IMR-90 (cell line): ENCODE data around the gene CLIC4. TPM values are rescaled to one million over a fixed set of nuclear protein-coding genes. Genes with fewer than 3 reads are reported as not detected.

Experiments
- ATAC-seq: fragments of 200-7000 bp; cut with Tn5 transposase; 2 replicates; pipeline ENCODE4 v1.9.1; 2020; ENCODE audit warnings: low read depth, mild to moderate bottlenecking, moderate library complexity
- BruUV-seq: library from RNA; stranded (reverse); fragments of 400-500 nt; replicated peaks from 2 replicates; lab custom pipeline; 2021; lab: Mats Ljungman, UMichigan
- CTCF ChIA-PET: fragments of 300-600 bp; formaldehyde crosslinking; extraction: SDS; loops from one replicate; lab custom pipeline; 2021; ENCODE audit warnings: antibody characterized with exemption; lab: Yijun Ruan, JAX
- POLR2A ChIA-PET: fragments of 300-600 bp; sonication (Branson Sonifier 250); formaldehyde crosslinking; loops from one replicate; lab custom pipeline; 2022; ENCODE audit warnings: antibody characterized with exemption; ENCODE audit not compliant: unreplicated experiment; lab: Charles Lee
- DNase-seq: peaks from one replicate; pipeline ENCODE4 v3.0.0; 2013
- H2AFZ ChIP-seq: replicated peaks from 2 replicates; pipeline ENCODE3; 2013; ENCODE audit warnings: low read length, mild to moderate bottlenecking; ENCODE audit not compliant: poor library complexity
- H2AK5ac ChIP-seq: 2 replicates; pipeline ENCODE4 v1.6.1; 2013; ENCODE audit warnings: low read depth, low read length, inconsistent platforms
- H2AK9ac ChIP-seq: replicated peaks from 2 replicates; pipeline ENCODE3; 2013; ENCODE audit warnings: mild to moderate bottlenecking, low read depth, low read length, moderate library complexity; ENCODE audit not compliant: poor library complexity
- H2BK120ac ChIP-seq: 2 replicates; pipeline ENCODE4 v1.6.1; 2013; ENCODE audit warnings: low read depth, low read length, inconsistent platforms
- H2BK15ac ChIP-seq: 3 replicates; pipeline ENCODE4 v1.6.1; 2013; ENCODE audit warnings: low read depth, low read length, inconsistent platforms
- H2BK20ac ChIP-seq: 2 replicates; pipeline ENCODE4 v1.6.1; 2013; ENCODE audit warnings: low read depth, mild to moderate bottlenecking, inconsistent platforms, low read length, moderate library complexity
- H2BK5ac ChIP-seq: 2 replicates; pipeline ENCODE4 v1.6.1; 2013; ENCODE audit warnings: mild to moderate bottlenecking, low read depth, low read length, inconsistent platforms; ENCODE audit not compliant: poor library complexity, severe bottlenecking
- H3K14ac ChIP-seq: replicated peaks from 2 replicates; pipeline ENCODE4 v1.6.1; 2013; ENCODE audit warnings: low read depth, low read length, inconsistent platforms
- H3K18ac ChIP-seq: 2 replicates; pipeline ENCODE4 v1.6.1; 2013; ENCODE audit warnings: low read depth, low read length, control low read depth
- H3K23ac ChIP-seq: 2 replicates; pipeline ENCODE4 v1.6.1; 2013; ENCODE audit warnings: low read depth, low read length, inconsistent platforms
- H3K27ac ChIP-seq: 2 replicates; pipeline ENCODE4 v1.5.1; 2013; ENCODE audit warnings: mild to moderate bottlenecking, control low read depth, low read length; ENCODE audit not compliant: insufficient read depth
- H3K27me3 ChIP-seq: 2 replicates; pipeline ENCODE4 v1.6.1; 2013; ENCODE audit warnings: low read length; ENCODE audit not compliant: control insufficient read depth, insufficient read depth
- H3K36me3 ChIP-seq: 2 replicates; pipeline ENCODE4 v1.6.1; 2013; ENCODE audit warnings: low read length, mixed read lengths; ENCODE audit not compliant: control insufficient read depth, insufficient read depth
- H3K4ac ChIP-seq: 2 replicates; pipeline ENCODE4 v1.6.1; 2013; ENCODE audit warnings: low read depth, low read length, inconsistent platforms
- H3K4me1 ChIP-seq: 2 replicates; pipeline ENCODE4 v1.6.1; 2013; ENCODE audit warnings: low read length, mixed read lengths; ENCODE audit not compliant: control insufficient read depth, insufficient read depth
- H3K4me2 ChIP-seq: 2 replicates; pipeline ENCODE4 v1.6.1; 2013; ENCODE audit warnings: low read depth, mild to moderate bottlenecking, control low read depth, low read length, moderate library complexity
- H3K4me3 ChIP-seq: 2 replicates; pipeline ENCODE4 v1.5.1; 2013; ENCODE audit warnings: low read depth, mild to moderate bottlenecking, control low read depth, low read length, moderate library complexity; ENCODE audit not compliant: insufficient read depth
- H3K56ac ChIP-seq: 2 replicates; pipeline ENCODE4 v1.6.1; 2013; ENCODE audit warnings: low read length, inconsistent platforms; ENCODE audit not compliant: insufficient read depth; ENCODE audit errors: extremely low read depth
- H3K79me1 ChIP-seq, 2 experiments: 2 replicates each; pipeline ENCODE4 v1.6.1; 2013; ENCODE audit warnings: low read length in 2 of 2, inconsistent platforms in 1 of 2, low read depth in 1 of 2
- H3K9ac ChIP-seq: 2 replicates; pipeline ENCODE4 v1.6.1; 2013; ENCODE audit warnings: low read depth, low read length, control low read depth
- H3K9me1 ChIP-seq: 2 replicates; pipeline ENCODE4 v1.6.1; 2013; ENCODE audit warnings: low read length, inconsistent platforms; ENCODE audit not compliant: insufficient read depth
- H3K9me3 ChIP-seq: 2 replicates; pipeline ENCODE4 v1.6.1; 2013; ENCODE audit warnings: low read length; ENCODE audit not compliant: control insufficient read depth, insufficient read depth
- H4K20me1 ChIP-seq: 2 replicates; pipeline ENCODE4 v1.6.1; 2013; ENCODE audit warnings: low read length, inconsistent platforms; ENCODE audit not compliant: insufficient read depth
- H4K5ac ChIP-seq: 2 replicates; pipeline ENCODE4 v1.6.1; 2013; ENCODE audit warnings: mild to moderate bottlenecking, low read depth, low read length, control low read depth
- H4K8ac ChIP-seq, 2 experiments: 2 replicates each; pipeline ENCODE4 v1.6.1; 2013; ENCODE audit warnings: low read depth in 2 of 2, low read length in 2 of 2, control low read depth in 1 of 2, inconsistent platforms in 1 of 2
- H4K91ac ChIP-seq: 2 replicates; pipeline ENCODE4 v1.6.1; 2013; ENCODE audit warnings: low read depth, low read length, inconsistent platforms; ENCODE audit not compliant: insufficient read depth
- BHLHE40 ChIP-seq: fragments of 150-350 bp; IDR thresholded peaks from 2 replicates; pipeline ENCODE4 v1.6.1; 2016; ENCODE audit warnings: mild to moderate bottlenecking, low read depth, low read length
- CEBPB ChIP-seq: IDR thresholded peaks from 2 replicates; pipeline ENCODE4 v1.6.1; 2012; ENCODE audit warnings: low read depth, low read length, improper control_type of control experiment
- CHD1 ChIP-seq: IDR thresholded peaks from 2 replicates; pipeline ENCODE4 v1.6.1; 2012; ENCODE audit warnings: low read depth, low read length, improper control_type of control experiment
- CTCF ChIP-seq: conservative IDR thresholded peaks from 2 replicates; pipeline ENCODE4 v1.5.1; 2012; ENCODE audit warnings: mild to moderate bottlenecking, low read depth, low read length, improper control_type of control experiment
- ELK1 ChIP-seq: fragments of 150-350 bp; IDR thresholded peaks from 2 replicates; pipeline ENCODE4 v1.6.1; 2016; ENCODE audit warnings: low read depth, mild to moderate bottlenecking, low read length, moderate library complexity, borderline replicate concordance
- FOS ChIP-seq: fragments of 150-350 bp; IDR thresholded peaks from 2 replicates; pipeline ENCODE4 v1.6.1; 2016; ENCODE audit warnings: low read depth, low read length
- MAFK ChIP-seq: IDR thresholded peaks from 2 replicates; pipeline ENCODE4 v1.6.1; 2012; ENCODE audit warnings: low read depth, low read length, improper control_type of control experiment
- MAZ ChIP-seq: IDR thresholded peaks from 2 replicates; pipeline ENCODE4 v1.6.1; 2012; ENCODE audit warnings: low read depth, mild to moderate bottlenecking, low read length, improper control_type of control experiment, moderate library complexity, borderline replicate concordance
- MXI1 ChIP-seq: IDR thresholded peaks from 2 replicates; pipeline ENCODE4 v1.6.1; 2012; ENCODE audit warnings: low read depth, mild to moderate bottlenecking, low read length, moderate library complexity, borderline replicate concordance
- NFE2L2 ChIP-seq: fragments of 150-350 bp; IDR thresholded peaks from 2 replicates; pipeline ENCODE4 v1.6.1; 2016; ENCODE audit warnings: low read depth, mild to moderate bottlenecking, low read length
- POLR2A ChIP-seq: IDR thresholded peaks from 2 replicates; pipeline ENCODE4 v1.6.1; 2012; ENCODE audit warnings: mild to moderate bottlenecking, low read depth, low read length
- RAD21 ChIP-seq: IDR thresholded peaks from 2 replicates; pipeline ENCODE4 v1.6.1; 2012; ENCODE audit warnings: low read length, improper control_type of control experiment
- RCOR1 ChIP-seq: IDR thresholded peaks from 2 replicates; pipeline ENCODE4 v1.6.1; 2012; ENCODE audit warnings: mild to moderate bottlenecking, low read length, improper control_type of control experiment; ENCODE audit not compliant: insufficient replicate concordance
- RFX5 ChIP-seq: IDR thresholded peaks from 2 replicates; pipeline ENCODE4 v1.8.0; 2012; ENCODE audit warnings: low read depth, mild to moderate bottlenecking, low read length, moderate library complexity
- SMC3 ChIP-seq: fragments of 150-350 bp; IDR thresholded peaks from 2 replicates; pipeline ENCODE4 v1.6.1; 2016; ENCODE audit warnings: low read depth, mild to moderate bottlenecking, antibody characterized with exemption, low read length, moderate library complexity
- USF2 ChIP-seq: fragments of 150-350 bp; IDR thresholded peaks from 2 replicates; pipeline ENCODE4 v1.6.1; 2017; ENCODE audit warnings: mild to moderate bottlenecking, antibody characterized with exemption, low read length, low read depth
- WGBS, 2 experiments: methylation state at CpG; one replicate each; pipeline versions ENCODE4 v1.1.5 to v1.1.7; 2013; ENCODE audit warnings: missing lambda C conversion rate in 2 of 2; ENCODE audit not compliant: insufficient read length in 1 of 2; ENCODE audit errors: extremely low coverage in 2 of 2; 5-methylcytosine and 5-hydroxymethylcytosine counted together
- dilution Hi-C: fragments of 300-500 bp; cut with HindIII; formaldehyde crosslinking; loops from one replicate; pipeline ENCODE4 v1.14.3; 2018; ENCODE audit warnings: low sequenced_read_pairs; ENCODE audit not compliant: unreplicated experiment
- in situ Hi-C: fragments of 300-500 bp; cut with MboI; formaldehyde crosslinking; loops from 3 replicates; pipeline ENCODE4 v1.14.3; 2019; ENCODE audit warnings: low sequenced_read_pairs, inconsistent platforms, mixed read lengths
- intact Hi-C: fragments of 100-400 bp; cut with micrococcal nuclease; formaldehyde crosslinking; loops from 2 replicates; pipeline ENCODE4 v1.10.0; 2022
- polyA plus RNA-seq, 3 experiments: library from polyadenylated mRNA; depleted of rRNA; stranded (reverse); fragments of >200 nt; gene quantifications; 2 replicates each; pipeline ENCODE4 v1.2.3, GENCODE V29; 2012; ENCODE audit warnings: low replicate concordance in 1 of 3
- total RNA-seq: library from RNA; depleted of rRNA; stranded (reverse); fragments of >200 nt; gene quantifications from 2 replicates; pipeline ENCODE4 v1.2.3, GENCODE V29; 2012

CLIC4 gene
- total and polyA plus RNA-seq, 2 of the 4 experiments (the other 2 are of a cell fraction): 242 to 392 TPM

- peaks cover 67% of the 10 kb centered on the region for H4K20me1 ChIP-seq
- H2BK5ac ChIP-seq: no peak overlapping the region
- H3K27me3 ChIP-seq: no peaks in the 10 kb centered on the region
- WGBS, 2 experiments: no CpG with 5 or more reads among the region's 2 CpGs
- ChIA-PET CTCF (no interaction called here), POLR2A (no interaction called here)
- H2BK120ac ChIP-seq: no peak overlapping the region
- H4K5ac ChIP-seq: no peak overlapping the region
- no peak overlapping the region for H3K27ac ChIP-seq
- H3K4ac ChIP-seq: no peak overlapping the region
- no peak overlapping the region for H2AK5ac ChIP-seq
- no peak overlapping the region for H3K56ac ChIP-seq
- H3K18ac ChIP-seq: no peak overlapping the region
- no peaks in the 10 kb centered on the region for H3K9me3 ChIP-seq
- H3K4me3 ChIP-seq: no peak overlapping the region
- H3K36me3 ChIP-seq: peaks cover 8% of the 10 kb centered on the region
- H3K79me1 ChIP-seq: peaks cover 0 to 32% of the 10 kb centered on the region in 2 experiments; a peak in 2 of 4 replicates
- H3K23ac ChIP-seq: no peak overlapping the region
- no peak overlapping the region for H2AK9ac ChIP-seq
- no peak overlapping the region for H2AFZ ChIP-seq
- in situ Hi-C loops (no loop called here), intact Hi-C loops (no loop called here), dilution Hi-C loops (no loop called here)
- ATAC-seq: no peak
- no peak overlapping the region for H4K91ac ChIP-seq
- no peak overlapping the region for H2BK15ac ChIP-seq
- H3K4me1 ChIP-seq: peaks cover 10% of the 10 kb centered on the region
- H3K9me1 ChIP-seq: peaks cover 2% of the 10 kb centered on the region
- H4K8ac ChIP-seq: no peak overlapping the region
- no TSS peak for BruUV-seq
- no peak overlapping the region for H3K14ac ChIP-seq
- no peak overlapping the region for H3K4me2 ChIP-seq
- no peak overlapping the region for H2BK20ac ChIP-seq
- DNase-seq: no peak
- no peak overlapping the region for H3K9ac ChIP-seq
- TF ChIP-seq MAZ (no peak), RFX5 (no peak), CHD1 (no peak), CEBPB (no peak), CTCF (no peak), MXI1 (no peak), SMC3 (no peak), NFE2L2 (no peak), POLR2A (no peak), MAFK (no peak), RCOR1 (no peak), BHLHE40 (no peak), FOS (no peak), ELK1 (no peak), USF2 (no peak), RAD21 (no peak)
These were observed 51.3 kb downstream of the CLIC4 start for GRCh38 chr1:24796524-24796923.
